AG04450 (cell line): ENCODE measurements around the gene KIAA1217. TPM values are rescaled to one million over a fixed set of nuclear protein-coding genes. Genes with fewer than 3 reads are reported as not detected.

ENCODE experiments used
- CTCF ChIA-PET: fragments of 300-600, 350-600 bp; formaldehyde crosslinking; extraction: SDS; loops from one replicate; lab custom pipeline; 2022; ENCODE audit warnings: antibody characterized with exemption, inconsistent platforms; lab: Charles Lee
- POLR2A ChIA-PET: fragments of 350-600 bp; formaldehyde crosslinking; extraction: SDS; loops from one replicate; lab custom pipeline; 2021; ENCODE audit warnings: antibody characterized with exemption, inconsistent platforms; lab: Yijun Ruan, JAX
- DNase-seq: peaks from one replicate; pipeline ENCODE4 v3.0.0-alpha.2; 2011; ENCODE audit warnings: low read depth, low spot score
- H3K27ac ChIP-seq: one replicate; pipeline ENCODE4 v1.5.1; 2012; ENCODE audit warnings: low read depth, low read length, control low read depth
- H3K27me3 ChIP-seq: one replicate; pipeline ENCODE4 v1.6.0; 2012; ENCODE audit warnings: low read length; ENCODE audit not compliant: control insufficient read depth, insufficient read depth
- H3K4me3 ChIP-seq: 2 replicates; pipeline ENCODE4 v1.5.1; 2011; ENCODE audit warnings: mild to moderate bottlenecking, low read depth, low read length, control low read depth
- H3K9me3 ChIP-seq: 2 replicates; pipeline ENCODE4 v1.5.1; 2012; ENCODE audit warnings: low read length; ENCODE audit not compliant: control insufficient read depth, insufficient read depth
- CTCF ChIP-seq: IDR thresholded peaks from 2 replicates; pipeline ENCODE4 v1.5.1; 2011; ENCODE audit warnings: low read depth, low read length, control low read depth, inconsistent platforms
- polyA plus RNA-seq: library from polyadenylated mRNA; depleted of rRNA; stranded (reverse); fragments of >200 nt; gene quantifications from 2 replicates; pipeline ENCODE4 v1.2.3, GENCODE V29; 2011

Gene KIAA1217
- polyA plus RNA-seq, 1 experiment: 5.4 TPM

- no peak for DNase-seq
- Histone ChIP-seq H3K9me3 (no peaks in the 10 kb centered on the region), H3K27ac (no peak overlapping the region), H3K27me3 (no peaks in the 10 kb centered on the region), H3K4me3 (peak overlapping the region; percentile 55)
- ChIA-PET POLR2A (interaction anchor here (0.6 kb wide), 1 partner anchor 24 kb away, joined by 3 read pairs; no protein-coding TSS in a partner anchor), CTCF (interaction anchor here (1.1 to 2.0 kb wide), 3 partner anchors 9 to 108 kb away, joined by 4 to 7 read pairs (median 4); no protein-coding TSS in a partner anchor)
- TF ChIP-seq CTCF: no peak
Observed at GRCh38 chr10:24467136-24467535, 258.2 kb downstream of the KIAA1217 start.

- ChIA-PET CTCF (interaction anchor here (1.1 to 2.0 kb wide), 3 partner anchors 8 to 108 kb away, joined by 4 to 7 read pairs (median 4); no protein-coding TSS in a partner anchor), POLR2A (interaction anchor here (0.6 kb wide), 1 partner anchor 23 kb away, joined by 3 read pairs; no protein-coding TSS in a partner anchor)
- no peak for DNase-seq
- H3K4me3 ChIP-seq: peak overlapping the region; percentile 55
- no peak for TF ChIP-seq CTCF
- no peaks in the 10 kb centered on the region for H3K9me3 ChIP-seq
- H3K27ac ChIP-seq: no peak overlapping the region
- no peaks in the 10 kb centered on the region for H3K27me3 ChIP-seq
Observed at GRCh38 chr10:24467605-24468004, 258.7 kb downstream of the KIAA1217 start.

GRCh38 chr10:24468281-24468751, 259.4 kb downstream of the KIAA1217 start:
- Histone ChIP-seq H3K27ac (no peak overlapping the region), H3K27me3 (no peaks in the 10 kb centered on the region), H3K9me3 (no peaks in the 10 kb centered on the region), H3K4me3 (peak overlapping the region; percentile 55)
- ChIA-PET POLR2A (no interaction called here), CTCF (interaction anchor here (1.1 kb wide), 1 partner anchor 51 kb away, joined by 3 read pairs; no protein-coding TSS in a partner anchor)
- TF ChIP-seq CTCF: no peak
- no peak for DNase-seq

GRCh38 chr10:24469993-24470392, 261.1 kb downstream of the KIAA1217 start:
- H3K9me3 ChIP-seq: no peaks in the 10 kb centered on the region
- CTCF ChIA-PET: no interaction called here
- no peaks in the 10 kb centered on the region for H3K27me3 ChIP-seq
- H3K27ac ChIP-seq: no peak overlapping the region
- H3K4me3 ChIP-seq: no peak overlapping the region
- POLR2A ChIA-PET: no interaction called here
- no peak for TF ChIP-seq CTCF
- no peak for DNase-seq

- POLR2A ChIA-PET: no interaction called here
- Histone ChIP-seq H3K4me3 (no peak overlapping the region), H3K9me3 (no peaks in the 10 kb centered on the region; the same call in 1 of the 2 replicates), H3K27ac (no peak overlapping the region), H3K27me3 (no peaks in the 10 kb centered on the region)
- no peak for DNase-seq
- CTCF ChIA-PET: interaction anchor here (0.9 to 1.5 kb wide), 2 partner anchors 9 to 42 kb away, joined by 4 read pairs; no protein-coding TSS in a partner anchor
- no peak for TF ChIP-seq CTCF
Observed at GRCh38 chr10:24475598-24475997, 266.7 kb downstream of the KIAA1217 start.
